Measurements from ENCODE around the gene FRS3. TPM values are rescaled to one million over a fixed set of nuclear protein-coding genes. Genes with fewer than 3 reads are reported as not detected.

The FRS3 gene
- total RNA-seq, 1 donor from 2014 or later, result 0.99 TPM

GRCh38 chr6:41791305-41791704 is 11.6 kb upstream of the FRS3 start:
- DNase-seq, result no peak

GRCh38 chr6:41790045-41790444 is 10.3 kb upstream of the FRS3 start:
- DNase-seq, result no peak

GRCh38 chr6:41789390-41789724 is 9.7 kb upstream of the FRS3 start:
- no peak for DNase-seq

GRCh38 chr6:41787219-41787917 is 7.7 kb upstream of the FRS3 start, which contains the start of gene TOMM6:
Gene TOMM6 (plus strand): TSS chr6:41787694. CDS start chr6:41787698, 4 bp downstream.
- DNase-seq, result peak; percentile 95

GRCh38 chr6:41786451-41787218 is 6.9 kb upstream of the FRS3 start:
- peak; percentile 60 for DNase-seq

- no peak for DNase-seq
Measured at GRCh38 chr6:41785689-41786450, 6.2 kb upstream of the FRS3 start.

GRCh38 chr6:41785254-41785653 is 5.6 kb upstream of the FRS3 start:
- DNase-seq, result no peak

GRCh38 chr6:41784581-41785171 is 5.0 kb upstream of the FRS3 start:
- no peak for DNase-seq

GRCh38 chr6:41783106-41783780 is 3.5 kb upstream of the FRS3 start:
- DNase-seq, result no peak

- DNase-seq, result no peak
Measured at GRCh38 chr6:41781366-41781730, 1.6 kb upstream of the FRS3 start.

GRCh38 chr6:41780551-41781365 is 1.1 kb upstream of the FRS3 start, which contains the start of gene PRICKLE4:
Gene PRICKLE4 (plus strand): TSS chr6:41780782. CDS start chr6:41783474, 2,692 bp downstream.
- no peak for DNase-seq

GRCh38 chr6:41779336-41779735 is 364 bp downstream of the FRS3 start:
- DNase-seq, result no peak

GRCh38 chr6:41778895-41779294 is 805 bp downstream of the FRS3 start:
- DNase-seq, result no peak

GRCh38 chr6:41777551-41778285 is 2.0 kb downstream of the FRS3 start:
- DNase-seq, result no peak

- no peak for DNase-seq
Measured at GRCh38 chr6:41775293-41775882, 4.3 kb downstream of the FRS3 start.

GRCh38 chr6:41774841-41775240 is 4.9 kb downstream of the FRS3 start:
- DNase-seq, result no peak

- no peak for DNase-seq
Measured at GRCh38 chr6:41771058-41771983, 8.4 kb downstream of the FRS3 start.

- no peak for DNase-seq
Measured at GRCh38 chr6:41770381-41771057, 9.2 kb downstream of the FRS3 start.

All from skin of body (tissue), 2 donors.